ENCODE results near the gene ABHD16B. TPM values are rescaled to one million over a fixed set of nuclear protein-coding genes. Genes with fewer than 3 reads are reported as not detected.

Gene ABHD16B
- total and polyA plus RNA-seq, 2 of the 13 experiments (the other 11 are each of a cell fraction or from before 2014, with no cell fraction given): not detected

DNA sequence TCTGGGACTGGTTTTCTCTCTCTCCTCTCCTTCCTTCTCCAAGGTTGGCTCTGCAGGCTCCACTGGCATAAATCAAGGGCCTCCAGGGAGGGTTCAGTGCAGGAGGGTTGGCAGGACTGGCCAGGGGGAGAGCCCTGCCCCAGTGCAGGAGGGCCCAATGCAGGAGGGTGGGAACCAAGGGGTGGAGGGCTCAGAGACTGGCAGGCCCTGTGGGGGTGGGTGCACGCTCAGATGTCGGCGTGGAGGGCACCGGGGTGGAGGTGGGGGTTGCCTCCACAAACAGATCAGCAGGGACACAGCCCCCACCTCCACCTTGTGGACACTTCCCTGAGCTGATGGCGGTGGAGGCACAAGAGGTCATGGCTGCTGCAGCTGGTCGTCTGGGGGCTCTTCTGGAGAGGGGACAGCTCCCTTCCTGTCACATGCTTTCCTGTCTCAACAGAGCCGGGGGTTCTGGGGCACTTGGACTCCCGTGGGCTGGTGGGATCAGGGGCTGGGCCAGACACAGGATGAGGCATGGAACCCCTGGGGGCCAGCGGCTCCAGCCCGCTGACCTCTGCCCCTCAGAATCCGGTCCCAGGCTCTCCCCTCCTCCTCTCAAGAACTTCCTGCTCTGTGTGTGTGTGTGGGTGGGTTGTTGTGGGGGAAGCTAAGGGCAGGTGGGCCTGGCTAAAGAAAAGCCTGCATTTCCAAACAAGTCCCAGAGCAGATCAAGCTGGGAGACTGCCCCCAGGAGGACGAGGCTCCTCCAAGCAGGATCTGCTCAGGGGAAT is 2.7 kb upstream of the ABHD16B start (continued):
- TF ChIP-seq POLR2AphosphoS2 (IDR thresholded peaks at IDR 0.05; ENCODE audit: low read depth, low read length) (no peak), ZSCAN20 (CRISPR knock-in tag; IDR thresholded peaks at IDR 0.05; ENCODE audit: borderline replicate concordance) (0 out of 2 replicates have a peak, but pooled peaks have one; percentile 37), NONO (IDR thresholded peaks at IDR 0.05) (no peak), NONO (CRISPR knock-in tag; conservative IDR thresholded peaks at IDR 0.05) (peak; percentile 77; the same call in 1 of the 2 replicates), PCBP2 (optimal IDR thresholded peaks at IDR 0.05; ENCODE audit: low read depth, low read length, poor library complexity, severe bottlenecking) (no peak), MTA3 (CRISPR knock-in tag; IDR thresholded peaks at IDR 0.05) (no peak), PPARG (CRISPR knock-in tag; conservative IDR thresholded peaks at IDR 0.05) (no peak; the same call in none of the 2 replicates), ZSCAN21 (CRISPR knock-in tag; IDR thresholded peaks at IDR 0.05; ENCODE audit: borderline replicate concordance) (peak; percentile 60; the same call in 1 of the 2 replicates), FOXM1 (CRISPR knock-in tag; IDR thresholded peaks at IDR 0.05) (no peak), SRSF1 (optimal IDR thresholded peaks at IDR 0.05; ENCODE audit: low read depth, low read length) (peak; percentile 93), TARDBP (CRISPR knock-in tag; IDR thresholded peaks at IDR 0.05) (peak; percentile 74), ZNF329 (CRISPR knock-in tag; IDR thresholded peaks at IDR 0.05; ENCODE audit: low read depth) (peak; percentile 67; the same call in 1 of the 2 replicates), HNF4G (IDR thresholded peaks at IDR 0.05; ENCODE audit: borderline replicate concordance, low read depth, low read length) (no peak), HNF4G (CRISPR knock-in tag; IDR thresholded peaks at IDR 0.05; ENCODE audit: borderline replicate concordance, low read depth) (peak; percentile 83; the same call in 1 of the 2 replicates), RAD21 (CRISPR knock-in tag; IDR thresholded peaks at IDR 0.05) (peak; percentile 6; the same call in 1 of the 2 replicates), SALL2 (CRISPR knock-in tag; IDR thresholded peaks at IDR 0.05) (peak; percentile 62; the same call in 1 of the 2 replicates), CENPT (CRISPR knock-in tag; IDR thresholded peaks at IDR 0.05; ENCODE audit: low read depth) (no peak), HOXA9 (CRISPR knock-in tag; IDR thresholded peaks at IDR 0.05; ENCODE audit: borderline replicate concordance) (no peak), TAF15 (IDR thresholded peaks at IDR 0.05; ENCODE audit: low read depth, low read length, poor library complexity, severe bottlenecking) (no peak), BHLHE40 (IDR thresholded peaks at IDR 0.05; ENCODE audit: low read length) (no peak), ZNF33B (CRISPR knock-in tag; IDR thresholded peaks at IDR 0.05) (no peak; the same call in 1 of the 2 replicates), ZKSCAN8 (CRISPR knock-in tag; IDR thresholded peaks at IDR 0.05; ENCODE audit: borderline replicate concordance) (0 out of 2 replicates have a peak, but pooled peaks have one; percentile 53), SMARCC2 (IDR thresholded peaks at IDR 0.05) (no peak)
- TF ChIP-seq, protein P1, sequence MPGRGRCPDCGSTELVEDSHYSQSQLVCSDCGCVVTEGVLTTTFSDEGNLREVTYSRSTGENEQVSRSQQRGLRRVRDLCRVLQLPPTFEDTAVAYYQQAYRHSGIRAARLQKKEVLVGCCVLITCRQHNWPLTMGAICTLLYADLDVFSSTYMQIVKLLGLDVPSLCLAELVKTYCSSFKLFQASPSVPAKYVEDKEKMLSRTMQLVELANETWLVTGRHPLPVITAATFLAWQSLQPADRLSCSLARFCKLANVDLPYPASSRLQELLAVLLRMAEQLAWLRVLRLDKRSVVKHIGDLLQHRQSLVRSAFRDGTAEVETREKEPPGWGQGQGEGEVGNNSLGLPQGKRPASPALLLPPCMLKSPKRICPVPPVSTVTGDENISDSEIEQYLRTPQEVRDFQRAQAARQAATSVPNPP (CRISPR knock-in tag; IDR thresholded peaks at IDR 0.05): no peak
- TF ChIP-seq, protein P2, sequence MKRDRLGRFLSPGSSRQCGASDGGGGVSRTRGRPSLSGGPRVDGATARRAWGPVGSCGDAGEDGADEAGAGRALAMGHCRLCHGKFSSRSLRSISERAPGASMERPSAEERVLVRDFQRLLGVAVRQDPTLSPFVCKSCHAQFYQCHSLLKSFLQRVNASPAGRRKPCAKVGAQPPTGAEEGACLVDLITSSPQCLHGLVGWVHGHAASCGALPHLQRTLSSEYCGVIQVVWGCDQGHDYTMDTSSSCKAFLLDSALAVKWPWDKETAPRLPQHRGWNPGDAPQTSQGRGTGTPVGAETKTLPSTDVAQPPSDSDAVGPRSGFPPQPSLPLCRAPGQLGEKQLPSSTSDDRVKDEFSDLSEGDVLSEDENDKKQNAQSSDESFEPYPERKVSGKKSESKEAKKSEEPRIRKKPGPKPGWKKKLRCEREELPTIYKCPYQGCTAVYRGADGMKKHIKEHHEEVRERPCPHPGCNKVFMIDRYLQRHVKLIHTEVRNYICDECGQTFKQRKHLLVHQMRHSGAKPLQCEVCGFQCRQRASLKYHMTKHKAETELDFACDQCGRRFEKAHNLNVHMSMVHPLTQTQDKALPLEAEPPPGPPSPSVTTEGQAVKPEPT (CRISPR knock-in tag; IDR thresholded peaks at IDR 0.05; ENCODE audit: low read depth): no peak
- TF ChIP-seq, protein P3, sequence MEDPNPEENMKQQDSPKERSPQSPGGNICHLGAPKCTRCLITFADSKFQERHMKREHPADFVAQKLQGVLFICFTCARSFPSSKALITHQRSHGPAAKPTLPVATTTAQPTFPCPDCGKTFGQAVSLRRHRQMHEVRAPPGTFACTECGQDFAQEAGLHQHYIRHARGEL (CRISPR knock-in tag; IDR thresholded peaks at IDR 0.05): peak; percentile 92

Data from HepG2 (cell line).